ENCODE results near the gene TMEM175.

DNA sequence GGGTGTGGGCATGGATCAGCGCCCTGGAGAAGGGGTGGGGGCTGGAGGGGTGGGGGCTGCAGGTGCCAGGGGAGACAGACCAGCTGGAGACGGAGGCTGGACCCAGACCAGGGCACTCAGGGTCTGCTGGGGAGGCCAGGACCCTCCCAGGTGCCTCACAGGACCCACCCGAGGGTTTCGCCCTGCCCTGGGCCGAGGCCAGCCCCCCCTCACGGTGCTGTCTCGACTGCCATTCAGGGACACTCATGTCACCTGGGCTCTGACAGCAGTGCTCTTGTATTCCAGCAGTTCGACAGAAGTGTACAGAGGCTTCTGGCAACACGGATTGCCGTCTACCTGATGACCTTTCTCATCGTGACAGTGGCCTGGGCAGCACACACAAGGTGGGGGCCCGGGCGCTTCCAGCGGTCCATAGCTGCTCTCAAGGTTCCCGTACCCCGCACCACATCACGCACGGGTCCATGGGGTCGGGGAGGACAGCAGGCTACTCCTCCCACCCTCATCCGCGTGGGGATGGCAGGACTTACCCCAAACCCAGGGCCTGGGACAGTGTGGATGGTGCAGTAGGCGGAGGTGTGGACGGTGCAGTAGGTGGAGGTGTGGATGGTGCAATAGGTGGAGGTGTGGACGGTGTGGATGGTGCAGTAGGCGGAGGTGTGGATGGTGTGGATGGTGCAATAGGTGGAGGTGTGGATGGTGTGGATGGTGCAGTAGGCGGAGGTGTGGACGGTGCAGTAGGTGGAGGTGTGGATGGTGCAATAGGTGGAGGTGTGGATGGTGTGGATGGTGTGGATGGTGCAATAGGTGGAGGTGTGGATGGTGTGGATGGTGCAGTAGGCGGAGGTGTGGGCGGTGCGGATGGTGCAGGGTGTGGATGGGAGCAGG, 18.1 kb downstream of the TMEM175 start:
- TF ChIP-seq ZNF70 (CRISPR knock-in tag; IDR thresholded peaks at IDR 0.05) (no peak), OSR1 (CRISPR knock-in tag; IDR thresholded peaks at IDR 0.05) (no peak), BACH2 (CRISPR knock-in tag; IDR thresholded peaks at IDR 0.05; ENCODE audit: borderline replicate concordance) (no peak)
- TF ChIP-seq, protein P1, sequence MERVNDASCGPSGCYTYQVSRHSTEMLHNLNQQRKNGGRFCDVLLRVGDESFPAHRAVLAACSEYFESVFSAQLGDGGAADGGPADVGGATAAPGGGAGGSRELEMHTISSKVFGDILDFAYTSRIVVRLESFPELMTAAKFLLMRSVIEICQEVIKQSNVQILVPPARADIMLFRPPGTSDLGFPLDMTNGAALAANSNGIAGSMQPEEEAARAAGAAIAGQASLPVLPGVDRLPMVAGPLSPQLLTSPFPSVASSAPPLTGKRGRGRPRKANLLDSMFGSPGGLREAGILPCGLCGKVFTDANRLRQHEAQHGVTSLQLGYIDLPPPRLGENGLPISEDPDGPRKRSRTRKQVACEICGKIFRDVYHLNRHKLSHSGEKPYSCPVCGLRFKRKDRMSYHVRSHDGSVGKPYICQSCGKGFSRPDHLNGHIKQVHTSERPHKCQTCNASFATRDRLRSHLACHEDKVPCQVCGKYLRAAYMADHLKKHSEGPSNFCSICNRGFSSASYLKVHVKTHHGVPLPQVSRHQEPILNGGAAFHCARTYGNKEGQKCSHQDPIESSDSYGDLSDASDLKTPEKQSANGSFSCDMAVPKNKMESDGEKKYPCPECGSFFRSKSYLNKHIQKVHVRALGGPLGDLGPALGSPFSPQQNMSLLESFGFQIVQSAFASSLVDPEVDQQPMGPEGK (CRISPR knock-in tag; IDR thresholded peaks at IDR 0.05; ENCODE audit: borderline replicate concordance), result no peak
- TF ChIP-seq, protein P2, sequence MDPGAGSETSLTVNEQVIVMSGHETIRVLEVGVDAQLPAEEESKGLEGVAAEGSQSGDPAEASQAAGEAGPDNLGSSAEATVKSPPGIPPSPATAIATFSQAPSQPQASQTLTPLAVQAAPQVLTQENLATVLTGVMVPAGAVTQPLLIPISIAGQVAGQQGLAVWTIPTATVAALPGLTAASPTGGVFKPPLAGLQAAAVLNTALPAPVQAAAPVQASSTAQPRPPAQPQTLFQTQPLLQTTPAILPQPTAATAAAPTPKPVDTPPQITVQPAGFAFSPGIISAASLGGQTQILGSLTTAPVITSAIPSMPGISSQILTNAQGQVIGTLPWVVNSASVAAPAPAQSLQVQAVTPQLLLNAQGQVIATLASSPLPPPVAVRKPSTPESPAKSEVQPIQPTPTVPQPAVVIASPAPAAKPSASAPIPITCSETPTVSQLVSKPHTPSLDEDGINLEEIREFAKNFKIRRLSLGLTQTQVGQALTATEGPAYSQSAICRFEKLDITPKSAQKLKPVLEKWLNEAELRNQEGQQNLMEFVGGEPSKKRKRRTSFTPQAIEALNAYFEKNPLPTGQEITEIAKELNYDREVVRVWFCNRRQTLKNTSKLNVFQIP (CRISPR knock-in tag; IDR thresholded peaks at IDR 0.05; ENCODE audit: borderline replicate concordance, low read depth), result no peak

All from SK-N-SH treated with all-trans-retinoic acid at 6 μM for 48 hours (cell line).